GM18861 (cell line): ENCODE measurements around the gene SIX3.
A peak's percentile ranks its signal among the peaks of the same experiment; 100 is the strongest.

Experiments
- ATAC-seq: cut with Tn5 transposase; IDR thresholded peaks from one replicate; pipeline ENCODE4 v1.9.1; 2021; ENCODE audit not compliant: unreplicated experiment

SIX3 gene

DNA sequence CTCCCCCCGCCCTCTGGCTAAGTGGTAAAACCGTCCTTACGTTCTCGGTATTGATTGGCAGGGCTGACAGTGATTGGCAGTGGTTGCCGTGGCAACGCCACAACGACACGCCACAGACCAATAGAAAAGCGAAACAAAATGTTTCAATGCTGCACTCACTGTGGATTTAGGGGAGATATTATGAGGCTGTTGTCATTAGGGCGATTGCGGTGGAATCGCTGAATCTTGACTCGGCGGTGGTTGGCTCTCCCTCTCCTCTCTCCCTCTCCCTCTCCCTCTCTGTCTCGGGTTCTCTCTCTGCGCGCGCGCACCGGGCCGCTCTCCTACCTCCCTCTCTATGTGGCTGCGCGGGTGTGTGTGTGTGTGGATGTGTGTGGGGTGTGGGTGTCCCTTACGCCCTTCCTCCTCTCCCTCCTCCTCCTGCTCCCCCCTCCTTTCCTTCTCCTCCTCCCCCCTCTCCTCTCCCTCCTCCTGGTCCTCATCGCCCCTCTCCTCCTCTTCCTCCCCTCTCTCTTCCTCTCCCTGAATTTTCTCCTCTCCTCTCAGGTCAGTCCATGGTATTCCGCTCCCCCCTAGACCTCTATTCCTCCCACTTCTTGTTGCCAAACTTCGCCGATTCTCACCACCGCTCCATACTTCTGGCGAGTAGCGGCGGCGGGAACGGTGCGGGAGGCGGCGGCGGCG, at the start of gene SIX3:
Gene SIX3, plus strand, starts transcription at position 152 of the 684 bp plus-strand sequence. Its CDS starts 403 bp downstream, at position 555.
- ATAC-seq, result peak; percentile 58

DNA sequence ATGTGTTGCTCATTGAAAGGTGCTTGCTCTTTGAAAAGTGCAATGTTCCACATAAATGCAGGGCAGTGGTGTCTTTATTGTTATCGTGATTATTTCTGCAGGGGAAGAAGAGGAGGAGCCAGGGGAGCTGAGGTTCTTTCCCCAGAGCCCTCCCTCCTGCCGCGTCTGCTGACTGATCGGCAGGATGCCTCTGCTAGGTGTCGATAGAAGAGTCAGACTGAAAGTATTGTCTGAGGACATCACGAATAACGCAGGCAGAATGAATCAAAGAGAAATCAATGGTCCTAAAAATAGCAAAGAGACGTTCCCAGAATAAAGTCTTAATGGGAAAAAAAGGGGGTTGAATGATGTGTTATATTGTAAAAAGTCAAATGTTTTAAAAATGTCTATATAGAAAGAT, 47.4 kb upstream of the SIX3 start:
- peak; percentile 57 for ATAC-seq

GRCh38 chr2:44895061-44895460, 46.4 kb upstream of the SIX3 start:
- no peak for ATAC-seq

DNA sequence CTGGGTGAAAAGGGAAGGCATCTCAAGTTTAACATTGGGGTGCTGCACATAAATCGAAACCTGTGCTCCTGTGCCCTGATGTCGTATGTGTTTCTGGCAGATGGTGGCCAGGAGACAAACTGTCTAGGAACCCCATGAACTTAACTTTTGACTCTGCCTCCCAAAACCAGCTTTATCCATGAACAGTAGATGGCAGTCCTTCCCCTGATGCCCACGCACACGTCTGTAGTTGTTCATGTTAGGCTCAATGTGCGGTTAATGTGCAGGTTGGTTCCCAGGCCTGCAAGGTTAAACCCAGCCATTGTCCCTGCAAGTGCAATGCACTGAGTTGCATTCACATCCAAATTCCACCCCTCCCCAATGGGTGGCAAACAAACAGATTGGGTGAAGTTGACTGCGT, 44.1 kb upstream of the SIX3 start:
- ATAC-seq, result no peak

DNA sequence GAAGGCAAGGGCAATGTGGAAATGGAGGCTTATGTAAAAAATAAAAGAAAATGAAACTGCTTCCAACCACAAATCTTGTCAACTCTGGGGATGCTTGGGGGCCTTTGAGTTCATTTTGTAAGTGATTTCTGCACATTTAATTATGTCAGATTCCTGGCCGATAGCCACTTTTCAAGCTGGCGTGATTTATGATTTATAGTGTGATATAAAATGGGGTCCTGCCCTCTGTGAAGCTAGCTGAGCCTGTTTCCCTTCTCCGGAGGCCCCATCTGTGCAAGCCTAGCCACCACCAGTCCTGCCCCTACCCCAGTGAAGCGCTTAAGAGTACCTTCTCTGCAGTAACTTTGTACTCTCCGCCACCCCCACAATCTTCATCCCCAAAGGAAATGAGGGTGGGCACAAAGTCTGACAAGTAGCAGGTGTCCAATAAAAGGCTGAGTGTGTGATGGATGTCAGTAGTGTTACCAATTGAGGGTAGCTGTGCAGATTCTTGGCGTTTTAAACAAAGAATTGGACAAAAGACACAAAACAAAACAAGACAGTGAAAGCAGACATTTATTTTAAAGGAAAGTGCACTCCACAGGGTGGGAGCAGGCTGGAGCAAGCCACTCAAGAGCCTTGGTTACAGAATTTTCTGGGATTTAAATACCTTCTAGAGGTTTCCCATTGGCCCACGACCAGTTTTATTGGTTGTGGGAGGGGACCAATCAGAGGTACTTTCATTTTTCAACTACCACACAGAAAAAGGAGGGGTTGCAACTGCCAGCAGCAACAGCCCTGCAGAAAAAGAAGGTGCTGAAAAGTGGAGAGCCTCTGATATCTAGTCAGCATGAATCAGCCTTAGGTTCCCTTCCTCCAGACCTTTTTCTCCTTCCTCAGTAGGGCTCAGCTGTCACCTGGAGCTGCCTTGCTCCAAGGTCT, 39.0 kb upstream of the SIX3 start:
- ATAC-seq, result no peak

DNA sequence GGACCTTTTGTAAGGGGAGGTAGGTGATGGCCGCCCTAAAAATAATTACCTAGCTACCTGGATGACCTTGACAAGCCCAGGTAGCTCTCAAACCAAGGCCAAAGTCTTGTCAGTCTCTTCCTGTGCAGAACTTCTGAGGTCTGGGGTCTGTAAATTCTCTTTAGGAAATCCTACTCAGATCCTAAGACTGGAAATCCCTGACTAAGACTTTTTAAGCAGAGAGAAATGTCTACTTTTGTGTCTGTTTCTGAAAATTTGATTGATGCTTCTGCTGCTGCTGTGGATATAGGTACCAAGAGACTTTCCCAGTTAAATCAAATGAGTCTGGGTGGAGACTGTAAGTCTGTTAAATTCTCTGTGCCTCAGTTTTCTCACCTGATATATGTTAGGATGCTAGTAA, 36.9 kb upstream of the SIX3 start:
- no peak for ATAC-seq

GRCh38 chr2:44906972-44907371, 34.5 kb upstream of the SIX3 start:
- ATAC-seq, result no peak

DNA sequence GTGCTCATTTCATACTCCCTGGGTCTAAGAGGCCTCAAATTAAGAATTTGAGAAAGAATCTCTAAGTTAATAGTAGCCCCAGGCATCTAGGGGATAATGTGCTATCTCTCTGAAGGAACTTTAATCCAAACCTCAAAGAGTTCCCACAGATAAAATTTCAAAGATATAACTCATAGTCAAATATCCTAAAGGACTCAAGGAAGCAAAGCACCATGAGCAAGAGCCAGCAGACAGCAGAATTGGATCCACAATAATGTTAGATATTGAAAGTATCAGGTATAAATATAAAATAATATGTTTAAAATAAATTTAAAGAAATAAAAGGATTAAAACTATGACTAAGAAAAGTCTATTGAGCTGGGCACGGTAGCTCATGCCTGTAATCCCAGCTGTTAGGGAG, 31.7 kb upstream of the SIX3 start:
- no peak for ATAC-seq

DNA sequence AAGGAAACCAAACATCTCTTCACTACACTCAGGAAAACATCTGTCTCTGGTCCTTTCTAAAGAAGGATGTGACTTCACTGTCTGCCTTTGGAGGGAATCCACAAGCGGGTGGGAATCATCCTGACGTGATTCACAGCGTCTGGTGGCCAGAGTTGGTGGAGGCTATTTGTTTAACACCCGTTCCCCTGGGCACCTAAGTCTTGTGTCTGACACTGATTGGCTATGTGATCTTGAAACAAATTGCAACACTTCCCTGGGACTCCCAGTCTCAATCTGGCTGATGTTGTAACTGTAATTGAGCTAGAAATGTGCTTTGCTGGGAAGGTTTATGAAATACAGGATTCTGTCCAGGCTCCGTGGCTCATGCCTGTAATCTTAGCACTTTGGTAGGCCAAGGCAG, 28.8 kb upstream of the SIX3 start:
- no peak for ATAC-seq

DNA sequence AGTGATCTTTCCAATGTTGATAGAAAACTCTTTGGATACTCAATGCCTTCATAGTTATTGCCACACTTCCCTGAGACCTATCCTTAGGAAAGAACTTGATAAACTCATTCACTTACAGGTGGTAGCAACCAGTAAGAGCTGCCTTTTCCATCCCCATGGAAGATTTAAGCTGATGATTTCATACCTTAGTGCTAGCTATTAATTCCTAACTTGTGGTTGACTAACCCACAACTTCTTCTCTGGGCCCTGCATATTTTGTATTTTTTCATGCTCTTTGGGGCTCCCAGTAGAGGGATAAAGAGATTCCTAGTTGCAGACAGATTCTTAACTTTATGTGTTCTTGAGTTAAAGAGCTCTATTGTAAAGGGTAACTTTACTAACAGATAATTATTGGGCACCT, 25.2 kb upstream of the SIX3 start:
- ATAC-seq, result no peak

GRCh38 chr2:44918095-44918775, 23.3 kb upstream of the SIX3 start:
- ATAC-seq, result peak; percentile 55

- ATAC-seq, result no peak
These were observed 20.8 kb upstream of the SIX3 start for GRCh38 chr2:44920751-44921150.

DNA sequence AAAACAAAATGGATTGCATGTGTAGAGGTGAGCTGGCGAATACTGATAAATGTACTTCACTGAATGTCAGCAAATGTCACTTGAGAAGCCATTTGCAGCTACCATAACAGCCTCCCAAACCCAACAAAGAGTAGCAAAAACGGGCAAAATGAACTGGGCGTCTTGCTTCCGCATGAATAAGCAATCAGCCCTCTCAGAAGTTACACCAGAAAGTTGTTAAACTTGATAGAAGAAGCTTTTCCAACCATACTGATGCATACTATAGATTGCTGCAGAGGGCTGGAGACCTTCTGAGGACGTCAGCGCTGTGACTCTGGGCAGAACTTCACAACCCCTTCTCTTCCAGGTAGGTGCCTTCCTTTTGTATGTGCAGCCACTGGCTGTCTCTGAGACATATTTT, 18.7 kb upstream of the SIX3 start:
- no peak for ATAC-seq

- ATAC-seq, result no peak
These were observed 15.9 kb upstream of the SIX3 start for GRCh38 chr2:44925561-44926136.

- no peak for ATAC-seq
These were observed 14.5 kb upstream of the SIX3 start for GRCh38 chr2:44926957-44927356.

DNA sequence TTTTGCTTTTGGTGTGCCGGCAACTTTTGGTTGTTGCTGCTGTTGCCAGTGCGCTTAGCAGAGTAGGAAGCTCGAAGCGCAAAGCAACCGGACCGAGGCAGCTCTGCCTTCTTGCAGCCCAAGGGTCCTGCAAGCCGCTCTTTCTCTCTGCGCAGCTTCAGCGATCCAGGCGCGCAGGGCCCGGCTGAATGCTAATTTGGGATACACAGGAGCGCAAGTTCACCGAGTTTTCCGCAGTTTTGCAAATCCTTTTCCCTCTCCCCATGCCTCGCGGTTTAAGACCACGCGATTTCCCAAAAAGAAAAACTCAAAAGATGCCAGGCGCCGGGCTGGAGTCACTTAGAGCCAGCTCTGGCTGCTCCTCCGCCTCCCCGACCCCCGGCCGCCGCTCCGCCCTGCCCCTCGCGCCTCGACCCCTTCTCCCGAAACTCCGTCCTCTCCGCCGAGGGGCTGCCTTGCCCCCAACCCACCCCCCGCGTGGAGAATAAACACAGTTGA, 13.5 kb upstream of the SIX3 start:
- ATAC-seq, result no peak

- no peak for ATAC-seq
These were observed 12.9 kb upstream of the SIX3 start for GRCh38 chr2:44928483-44929158.

DNA sequence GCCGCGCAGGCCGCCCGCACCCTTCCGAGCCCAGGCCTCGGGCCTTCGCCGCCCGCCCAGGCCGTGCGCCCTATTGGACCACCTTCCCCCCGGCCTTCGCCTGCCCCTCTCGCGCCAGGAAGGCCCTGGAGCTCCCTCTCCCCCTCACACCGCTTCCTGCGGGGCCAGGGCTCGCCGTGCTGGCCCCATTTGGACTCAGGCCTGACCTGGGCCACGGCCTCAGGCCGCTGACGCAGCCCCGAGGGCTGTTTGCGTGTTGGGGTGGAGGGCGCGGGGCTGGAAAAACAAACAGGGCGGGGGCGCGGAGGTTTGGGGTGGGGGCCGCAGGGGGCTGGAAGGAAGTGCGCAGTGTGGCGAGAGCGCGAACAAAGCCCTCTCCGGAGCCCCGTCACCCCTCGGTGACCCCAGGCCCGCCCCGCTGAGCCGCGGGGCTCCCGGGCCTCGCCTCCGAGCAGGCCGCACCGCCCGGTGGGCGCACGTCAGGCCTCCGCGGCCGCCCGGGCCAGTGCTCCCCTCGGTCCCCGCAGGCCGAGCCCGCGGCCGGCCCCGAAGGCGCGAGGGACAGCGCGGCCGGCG, 12.3 kb upstream of the SIX3 start:
- ATAC-seq, result no peak

DNA sequence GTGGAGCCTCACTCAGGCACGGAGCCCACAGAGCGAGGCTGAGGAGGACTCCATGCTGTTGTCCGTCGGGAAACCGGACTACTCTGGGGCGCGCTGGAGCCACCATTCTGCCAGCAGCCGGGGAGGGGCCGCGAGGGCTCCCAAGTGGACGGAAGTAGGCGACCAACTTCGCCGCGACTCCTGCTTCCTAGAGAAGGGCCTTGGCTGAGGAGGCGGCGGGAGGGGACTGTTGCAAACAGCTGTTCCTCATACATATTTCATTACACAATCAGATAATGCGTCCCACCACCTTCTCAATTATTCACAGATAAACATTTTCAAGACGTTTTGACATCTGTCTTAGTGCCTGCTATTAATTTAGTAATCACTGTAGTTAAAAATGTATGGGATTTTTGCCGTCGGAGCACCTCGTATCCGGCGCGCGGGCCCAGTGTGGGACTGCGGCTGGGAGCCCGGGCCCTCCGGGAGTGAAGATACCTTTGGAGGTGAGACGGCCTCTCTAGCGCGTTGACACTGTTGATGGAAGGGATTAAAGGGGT, 11.7 kb upstream of the SIX3 start:
- ATAC-seq, result no peak
